HG02759 (cell line): Measurements from ENCODE around the gene ADAMTS7.
"Not testable (repeated sequence)": the region's sequence is repeated elsewhere in the genome, so short reads cannot be mapped to it uniquely, and the experiment has no call there.

ENCODE experiments used
- ATAC-seq: cut with Tn5 transposase; IDR thresholded peaks from one replicate; pipeline ENCODE4 v1.9.1; 2021; ENCODE audit warnings: mild to moderate bottlenecking, moderate library complexity; ENCODE audit not compliant: unreplicated experiment

ADAMTS7 gene

DNA sequence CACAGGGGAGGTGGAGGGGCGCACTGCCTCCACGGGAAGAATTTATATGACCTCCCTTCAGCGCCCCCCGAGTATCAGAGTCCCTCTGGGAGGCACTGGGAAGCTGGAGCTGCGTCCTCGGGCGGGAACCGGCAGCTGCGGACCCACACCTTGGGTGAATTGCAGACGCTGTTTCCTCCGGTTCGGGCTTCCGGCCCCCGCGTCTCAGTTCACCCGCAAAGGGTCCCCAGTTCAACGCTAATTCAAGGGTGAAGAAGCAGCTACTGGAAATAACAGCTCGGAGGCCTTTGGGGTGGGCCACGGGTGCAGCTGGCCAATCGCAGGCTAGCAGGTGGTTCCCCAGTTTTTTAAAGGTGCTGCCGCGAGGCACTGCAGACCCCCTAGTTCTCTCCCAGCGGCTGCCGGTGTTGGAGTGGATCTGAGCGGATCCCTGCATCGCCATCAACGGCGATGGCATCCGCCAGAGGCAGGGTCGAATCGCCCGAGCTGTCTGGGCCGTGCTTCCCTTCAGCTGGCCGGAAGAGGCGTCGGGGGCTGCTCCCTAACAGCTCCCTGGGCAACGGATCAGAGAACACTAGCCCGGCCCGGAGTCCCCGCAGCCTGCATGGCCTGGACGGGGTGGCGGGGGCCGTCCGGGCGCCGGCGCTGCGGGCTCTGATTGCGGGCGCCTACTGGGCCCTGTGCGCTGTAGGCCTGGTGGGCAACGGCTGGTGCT is 19.4 kb upstream of the ADAMTS7 start:
- no peak for ATAC-seq

DNA sequence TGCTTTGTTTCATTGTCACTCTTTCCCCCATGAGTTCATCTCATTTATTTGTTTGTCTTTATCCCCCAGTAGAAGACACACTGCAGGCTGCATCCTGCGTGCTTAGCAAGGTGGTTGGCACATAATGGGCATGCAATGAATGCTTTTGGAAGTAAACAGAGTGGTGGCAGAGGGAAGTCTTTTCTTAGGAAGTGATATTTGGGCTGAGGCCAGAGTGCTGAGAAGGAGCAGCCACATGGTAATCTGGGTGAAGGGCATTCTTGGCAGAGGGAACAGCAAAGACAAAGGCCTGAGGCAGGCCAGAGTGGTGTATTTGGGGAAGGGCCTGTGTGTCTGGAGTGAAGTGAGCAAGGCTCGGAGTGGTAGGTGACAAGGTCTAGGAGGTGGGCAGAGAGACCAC is 17.7 kb upstream of the ADAMTS7 start:
- ATAC-seq, result no peak

DNA sequence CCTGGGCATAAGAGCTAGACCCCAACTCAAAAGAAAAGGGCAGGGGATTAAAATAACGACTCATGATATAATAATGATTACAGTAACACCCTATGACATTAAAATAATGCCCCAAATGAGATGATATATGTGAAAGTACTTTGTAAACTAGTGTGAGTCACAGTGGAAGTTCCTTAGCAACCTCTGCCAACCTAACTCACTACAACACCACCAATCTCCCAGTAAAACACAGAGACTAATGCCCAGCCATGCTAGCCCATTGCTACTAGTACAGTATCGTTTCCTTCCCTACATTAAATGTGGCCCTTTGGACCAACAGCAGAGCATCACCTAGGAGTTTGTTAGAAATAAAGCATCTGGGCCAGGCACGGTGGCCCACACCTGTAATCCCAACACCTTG is 11.2 kb upstream of the ADAMTS7 start:
- no peak for ATAC-seq

DNA sequence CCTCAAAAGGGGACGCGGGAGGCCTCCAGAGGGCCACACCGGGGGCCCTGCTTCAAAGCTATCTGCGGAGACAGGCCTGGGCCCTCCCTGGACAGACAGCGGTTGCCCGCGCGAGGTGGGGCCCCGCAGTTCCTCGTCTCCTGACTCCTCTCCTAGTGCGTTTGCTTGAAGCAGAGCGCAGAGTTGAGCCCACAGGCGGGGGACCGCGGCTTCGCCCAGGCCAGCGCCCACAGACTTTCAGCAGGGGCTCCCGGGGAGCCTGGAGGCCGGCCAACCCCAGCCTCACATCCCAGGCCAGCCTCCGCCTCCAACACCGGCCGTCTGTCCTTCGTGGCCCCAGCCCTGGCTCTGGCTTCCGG is 540 bp upstream of the ADAMTS7 start:
- ATAC-seq, result no peak

DNA sequence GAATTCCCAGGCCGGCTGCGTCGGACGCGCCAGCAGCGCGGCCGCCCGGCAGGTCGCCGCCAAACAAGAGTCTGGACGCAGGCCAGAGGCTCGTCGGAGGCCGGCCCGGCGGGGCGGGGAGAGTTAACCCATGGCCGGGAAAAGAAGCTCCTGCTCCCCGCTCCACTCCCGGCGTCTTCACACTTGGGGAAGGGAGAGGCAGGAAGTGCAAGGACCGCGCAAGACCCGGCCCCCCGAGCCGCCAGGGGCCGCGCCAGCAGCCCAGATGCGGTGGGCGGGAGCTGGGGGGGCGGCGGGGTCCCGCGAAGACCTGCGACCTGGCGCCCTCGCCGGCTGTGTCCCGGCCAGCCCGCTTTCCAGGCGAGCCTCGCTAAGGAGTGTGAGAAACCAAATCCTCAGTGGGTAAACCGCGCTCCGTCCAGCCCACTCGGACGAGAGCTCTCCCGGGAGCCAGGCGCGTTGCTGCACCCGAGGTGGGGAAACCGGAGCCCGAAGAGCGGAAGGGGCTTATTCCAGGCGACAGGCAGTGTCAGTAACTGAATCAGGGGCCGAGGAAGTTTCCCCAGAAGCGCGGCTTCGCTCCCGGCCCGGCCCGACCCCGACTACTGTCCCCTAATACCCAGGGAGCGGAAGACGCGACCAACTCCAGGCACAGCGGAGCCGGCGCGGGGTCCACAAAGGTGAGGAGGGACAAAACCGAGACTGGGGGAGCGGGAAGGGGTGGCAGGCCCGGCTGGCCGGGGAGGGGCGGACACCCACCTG is 721 bp downstream of the ADAMTS7 start:
- ATAC-seq, result peak; percentile 17

DNA sequence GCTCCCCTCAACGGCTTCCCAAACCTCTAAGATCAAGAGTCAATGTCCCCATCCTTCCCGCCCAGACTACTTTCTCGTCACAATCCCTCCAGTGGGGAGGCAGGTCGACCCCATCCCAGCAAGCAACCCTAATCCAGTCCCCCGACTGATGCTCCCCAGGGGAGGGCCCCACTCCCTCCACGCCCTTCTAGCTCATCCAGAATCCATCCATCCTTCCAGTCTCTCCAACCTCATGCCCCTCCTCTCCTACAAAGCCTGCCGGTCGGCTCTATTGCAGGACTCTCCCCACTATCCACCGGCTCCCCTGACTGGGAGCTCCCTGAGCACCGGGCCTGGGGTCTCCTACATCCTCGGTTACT is 1.3 kb downstream of the ADAMTS7 start:
- no peak for ATAC-seq

DNA sequence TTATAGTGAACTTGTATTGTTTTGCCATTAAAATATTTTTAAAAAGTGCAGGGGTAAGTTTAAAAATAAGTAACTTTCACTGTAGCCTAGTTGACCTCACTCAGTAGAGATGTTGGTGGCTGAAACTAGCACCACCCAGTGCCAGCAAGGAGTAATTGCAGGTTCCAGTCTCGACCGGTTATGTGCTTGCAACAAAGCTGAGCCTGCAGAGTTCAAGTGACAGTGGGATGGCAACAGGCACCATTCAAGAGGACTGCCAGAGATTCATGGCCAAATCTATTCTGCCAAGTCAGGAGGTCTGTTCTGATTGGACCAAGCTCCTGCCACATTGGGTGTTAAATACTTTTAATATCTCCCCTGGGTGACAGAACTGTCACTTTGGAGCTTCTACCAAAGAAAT is 2.7 kb downstream of the ADAMTS7 start:
- ATAC-seq, result no peak

DNA sequence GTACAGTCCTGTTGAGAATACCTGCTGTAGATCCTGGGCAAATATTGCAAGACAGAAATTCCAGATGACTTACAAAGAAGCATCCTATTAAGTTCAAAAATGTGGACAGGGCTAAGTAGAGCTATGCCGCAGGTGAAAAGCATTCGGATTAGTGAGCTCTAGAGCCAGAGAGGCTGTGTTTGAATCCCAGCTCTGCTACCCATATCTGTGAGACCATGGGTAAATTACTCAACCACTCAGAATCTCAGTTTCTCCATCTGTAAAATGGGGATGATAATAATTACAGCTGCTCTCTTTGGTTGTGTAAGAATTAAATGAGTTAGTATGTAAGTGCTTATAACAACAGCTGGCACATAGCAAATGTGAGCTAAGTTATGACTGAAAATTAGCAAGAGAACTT is 3.9 kb downstream of the ADAMTS7 start:
- ATAC-seq, result no peak

DNA sequence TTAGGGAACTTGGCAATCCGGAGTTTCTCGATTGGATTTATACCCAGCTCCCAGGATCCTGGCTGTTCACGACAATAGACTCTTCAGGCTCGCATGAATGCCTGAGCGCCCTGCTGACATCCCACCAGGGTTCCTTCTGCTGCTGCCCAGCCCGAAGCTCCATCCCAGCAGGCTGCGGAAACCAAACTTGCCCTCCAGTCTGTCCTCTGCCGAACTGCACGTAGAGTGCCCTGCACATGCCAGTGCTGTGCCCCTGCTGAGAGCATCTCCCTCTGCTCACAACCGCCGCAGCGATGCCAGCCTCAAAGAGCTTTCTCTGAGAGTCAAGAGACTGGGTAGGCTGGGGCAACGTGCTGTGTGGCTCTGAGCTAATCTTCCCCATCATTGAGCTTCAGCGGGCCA is 6.9 kb downstream of the ADAMTS7 start:
- ATAC-seq, result no peak

DNA sequence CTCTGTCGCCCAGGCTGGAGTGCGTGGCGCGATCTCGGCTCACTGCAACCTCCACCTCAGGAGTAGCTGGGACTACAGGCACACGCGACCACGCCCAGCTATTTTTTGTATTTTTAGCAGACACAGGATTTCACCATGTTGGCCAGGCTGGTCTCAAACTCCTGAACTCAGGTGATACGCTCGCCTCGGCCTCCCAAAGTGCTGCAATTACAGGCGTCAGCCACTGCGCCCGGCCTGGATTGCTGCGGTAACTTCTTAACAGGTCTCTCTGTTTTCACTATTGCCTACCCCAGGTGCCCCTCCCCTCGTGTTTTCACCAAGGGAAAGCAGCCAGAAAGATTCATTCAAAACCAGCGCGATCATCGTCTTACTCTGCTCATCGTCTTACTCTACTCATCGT is 10.5 kb downstream of the ADAMTS7 start:
- no peak for ATAC-seq

DNA sequence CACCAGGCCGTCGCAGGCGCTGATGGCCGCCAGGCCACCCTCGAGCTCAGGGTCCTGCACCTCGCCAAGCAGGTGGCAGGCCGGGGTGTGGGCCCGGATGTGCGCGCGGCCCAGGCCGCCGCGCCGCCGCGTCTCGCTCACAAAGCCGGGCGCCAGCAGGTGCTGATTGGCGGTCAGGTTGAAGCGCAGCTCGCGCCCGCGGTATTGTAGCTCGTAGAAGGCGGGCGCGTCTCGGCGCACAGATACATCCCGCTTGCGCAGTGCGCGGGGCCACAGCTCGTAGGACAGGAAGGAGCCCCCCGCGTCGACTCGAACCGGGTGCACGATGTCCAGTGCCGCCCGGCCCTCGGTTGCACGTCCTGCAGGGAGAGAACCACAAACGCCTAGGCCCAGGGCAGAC is 11.1 kb downstream of the ADAMTS7 start:
- ATAC-seq, result no peak

DNA sequence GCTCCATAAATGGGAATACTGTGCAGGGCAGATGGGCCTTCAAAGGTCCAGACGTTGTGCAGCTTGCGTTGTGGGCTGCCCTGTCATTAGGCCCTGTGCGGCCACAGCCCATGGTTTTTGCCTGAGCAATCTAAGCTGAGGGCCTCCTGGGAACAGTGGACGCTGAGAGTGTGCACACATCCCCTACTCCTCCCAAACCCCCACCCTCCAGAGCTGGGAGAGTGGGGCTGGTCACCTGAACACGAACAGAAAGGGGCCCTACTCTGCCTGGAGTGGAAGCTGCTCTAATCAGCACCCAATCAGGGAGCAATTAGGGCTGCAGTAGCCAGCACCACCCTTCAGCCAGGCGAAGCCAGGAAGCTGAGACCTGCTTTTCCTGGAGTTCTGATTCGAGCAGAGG is 12.2 kb downstream of the ADAMTS7 start:
- not testable (repeated sequence) for ATAC-seq

DNA sequence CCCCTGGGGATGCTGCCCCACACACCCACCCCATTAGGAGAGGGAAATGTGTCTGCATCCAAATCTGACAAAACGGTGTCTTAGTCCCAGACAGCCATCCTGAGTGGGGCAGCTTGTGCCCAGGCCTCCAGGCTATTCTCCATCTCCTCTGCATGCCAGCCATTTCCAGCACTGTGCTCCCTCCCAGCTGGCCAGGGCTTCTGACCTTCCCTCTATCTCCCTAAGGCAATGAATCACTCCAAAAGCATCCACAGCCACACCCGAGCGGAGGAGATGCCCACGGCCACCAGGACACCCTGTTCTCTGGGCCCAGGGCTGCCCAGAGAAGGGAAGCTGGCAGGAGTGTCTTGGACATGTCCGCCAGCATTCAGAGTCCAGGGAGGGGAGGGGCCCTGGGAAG is 12.9 kb downstream of the ADAMTS7 start:
- not testable (repeated sequence) for ATAC-seq

DNA sequence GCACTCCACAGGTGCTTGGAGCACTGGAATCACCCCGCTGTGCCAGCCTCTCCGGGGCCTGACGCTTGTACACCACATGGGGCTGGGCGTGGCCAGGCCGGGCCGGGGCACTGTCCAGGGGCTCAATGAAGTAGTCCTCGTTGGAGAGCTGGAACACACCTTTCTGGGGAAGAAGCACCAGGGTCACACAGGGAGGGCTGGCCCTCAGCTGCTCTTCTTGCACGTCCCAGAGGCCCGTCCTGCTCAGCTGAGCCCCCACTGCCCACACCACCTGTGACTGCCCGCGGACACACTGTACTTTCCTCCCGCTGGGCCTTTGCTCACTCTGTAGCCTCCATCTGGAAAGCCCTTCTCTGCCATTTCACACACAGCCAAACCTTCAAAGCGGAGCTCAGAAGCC is 13.3 kb downstream of the ADAMTS7 start:
- no peak for ATAC-seq

DNA sequence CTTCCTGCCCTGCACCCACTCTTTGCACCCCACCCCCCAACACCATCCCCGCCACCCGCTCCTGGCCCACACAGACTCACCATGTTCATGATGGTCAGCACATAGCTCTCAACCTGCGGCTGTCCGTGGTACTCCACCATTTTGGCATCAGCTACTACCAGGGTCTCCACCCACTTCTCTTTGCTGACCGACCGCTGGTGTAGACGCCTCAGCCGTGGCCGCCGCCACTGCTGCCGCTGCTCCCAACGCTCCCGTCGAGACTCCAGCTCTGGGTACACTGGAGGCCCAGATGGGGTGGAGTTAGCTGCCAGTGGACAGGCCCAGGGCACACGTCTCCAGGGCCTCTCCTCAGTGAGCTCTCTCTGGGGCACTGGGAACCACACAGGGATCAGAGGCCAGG is 14.8 kb downstream of the ADAMTS7 start:
- ATAC-seq, result no peak

DNA sequence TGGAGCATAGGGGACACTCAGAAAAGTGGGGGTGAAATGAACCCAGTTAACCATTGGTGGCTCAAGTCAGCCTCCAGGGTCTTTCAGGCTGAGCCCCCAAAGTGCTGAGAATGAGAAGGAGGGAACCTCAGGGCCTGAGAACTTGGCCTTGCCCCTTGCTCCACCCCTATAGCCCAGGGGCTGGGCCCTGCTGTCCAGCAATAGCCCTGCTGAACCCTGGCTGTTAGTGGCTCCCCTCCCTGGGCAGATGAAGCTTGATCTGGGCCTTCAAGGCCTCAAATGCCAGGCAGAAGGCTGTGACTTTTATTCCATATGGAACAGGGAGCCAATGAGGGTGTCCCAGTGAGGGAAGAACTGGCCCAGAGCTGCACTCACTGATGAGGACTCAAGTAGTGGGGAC is 16.2 kb downstream of the ADAMTS7 start:
- no peak for ATAC-seq

DNA sequence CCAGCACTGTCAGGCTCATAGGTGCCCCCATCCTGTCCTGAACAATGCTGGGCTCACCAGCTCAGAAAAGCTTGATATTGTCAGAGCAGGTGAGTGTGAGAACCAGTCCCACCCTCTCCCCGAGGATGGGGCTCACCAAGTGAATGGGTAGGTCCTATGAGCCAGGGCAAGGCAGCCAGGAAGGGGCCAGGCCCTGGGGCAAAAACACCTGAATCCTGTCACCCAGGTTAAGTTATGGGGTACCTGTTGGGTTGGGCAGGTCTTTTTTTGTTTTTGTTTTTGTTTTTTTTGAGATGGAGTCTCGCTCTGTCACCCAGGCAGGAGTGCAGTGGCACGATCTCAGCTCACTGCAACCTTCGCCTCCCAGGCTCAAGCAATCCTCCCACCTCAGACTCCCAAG is 16.8 kb downstream of the ADAMTS7 start:
- ATAC-seq, result not testable (repeated sequence)

DNA sequence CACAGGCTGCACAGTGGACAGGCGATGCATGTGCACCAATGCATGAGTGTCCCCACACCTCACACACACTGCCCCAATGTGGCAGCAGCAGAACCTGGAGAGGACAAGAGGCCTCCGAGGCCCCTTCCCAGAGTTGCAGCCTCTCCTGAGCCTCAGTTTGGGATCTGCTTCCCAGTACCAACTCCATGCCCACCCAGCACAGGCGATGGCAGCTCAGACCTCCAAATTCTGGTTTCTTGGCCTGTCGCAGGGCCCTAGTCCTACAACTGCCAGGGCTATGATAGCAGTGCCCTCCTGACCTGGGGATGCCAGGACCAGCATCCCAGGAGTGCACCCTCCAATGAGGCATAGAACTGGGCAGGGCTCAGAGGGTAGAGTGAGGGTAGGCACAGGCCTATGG is 19.9 kb downstream of the ADAMTS7 start:
- ATAC-seq, result no peak

DNA sequence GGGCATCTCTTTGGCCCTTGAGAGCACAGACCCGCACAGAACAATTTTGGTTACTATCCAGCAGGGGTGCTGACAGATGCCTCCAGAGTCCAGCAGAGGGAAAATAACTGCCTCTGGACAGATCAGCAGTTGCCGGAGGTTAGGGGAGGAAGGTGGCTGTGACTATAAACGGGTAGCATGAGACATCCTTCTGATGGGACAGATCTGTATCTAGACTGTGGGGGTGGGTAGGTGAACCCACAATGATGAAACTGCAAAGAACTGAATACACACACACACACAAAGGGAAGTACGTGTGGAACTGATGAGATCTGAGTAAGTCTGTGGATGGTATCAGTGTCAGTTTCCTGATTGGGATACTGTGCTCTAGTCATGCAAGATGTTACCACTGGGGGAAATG is 21.2 kb downstream of the ADAMTS7 start:
- ATAC-seq, result no peak

DNA sequence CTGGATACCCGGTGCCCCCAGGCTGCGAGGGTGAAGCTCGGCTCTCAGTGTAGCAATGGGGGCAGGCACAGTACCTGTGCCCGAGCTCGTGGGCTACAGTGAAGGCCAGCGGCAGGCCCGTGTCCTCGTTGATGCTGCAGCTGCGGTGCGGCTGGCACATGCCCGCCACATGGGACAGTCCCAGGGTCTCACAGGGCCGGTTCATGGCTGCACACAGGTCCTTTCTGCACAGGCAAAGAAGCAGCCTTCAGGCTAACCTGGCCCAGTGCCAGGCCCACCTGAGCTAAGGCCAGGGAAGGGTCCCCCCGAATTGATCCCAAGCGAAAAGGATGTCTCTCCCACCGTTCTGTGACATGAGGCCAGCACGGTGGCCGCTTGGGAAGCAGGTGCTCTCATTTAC is 21.6 kb downstream of the ADAMTS7 start:
- no peak for ATAC-seq

DNA sequence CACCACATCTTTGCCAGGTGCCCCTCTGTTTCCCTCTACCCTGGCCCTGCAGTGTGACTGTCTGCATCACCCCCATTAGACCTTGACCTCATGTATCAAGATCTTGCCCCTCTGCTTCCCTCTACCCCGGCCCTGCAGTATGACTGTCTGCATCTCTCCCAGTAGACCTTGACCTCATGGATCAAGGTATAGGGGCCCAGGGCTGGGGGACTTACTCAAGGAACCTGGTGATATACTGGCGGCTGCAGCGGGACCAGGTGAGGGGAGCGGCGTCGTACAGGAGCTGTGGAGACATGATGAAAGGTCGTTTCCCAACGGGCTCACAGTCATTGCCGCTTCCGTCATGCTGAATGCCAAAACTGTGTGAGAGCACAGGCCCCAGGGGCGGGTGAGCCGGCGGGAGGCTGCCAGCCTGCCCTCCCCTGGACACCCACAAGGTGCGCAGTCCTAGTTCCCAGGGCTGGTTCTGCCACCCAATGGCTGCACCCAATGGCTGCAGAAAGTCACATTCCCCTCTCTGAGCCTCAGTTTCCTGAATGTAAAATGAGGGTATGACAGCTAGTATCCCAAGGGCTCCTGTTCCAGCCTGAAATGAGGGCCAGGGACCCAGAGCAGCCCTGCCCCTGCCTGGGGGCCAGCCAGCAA is 23.1 kb downstream of the ADAMTS7 start:
- no peak for ATAC-seq

DNA sequence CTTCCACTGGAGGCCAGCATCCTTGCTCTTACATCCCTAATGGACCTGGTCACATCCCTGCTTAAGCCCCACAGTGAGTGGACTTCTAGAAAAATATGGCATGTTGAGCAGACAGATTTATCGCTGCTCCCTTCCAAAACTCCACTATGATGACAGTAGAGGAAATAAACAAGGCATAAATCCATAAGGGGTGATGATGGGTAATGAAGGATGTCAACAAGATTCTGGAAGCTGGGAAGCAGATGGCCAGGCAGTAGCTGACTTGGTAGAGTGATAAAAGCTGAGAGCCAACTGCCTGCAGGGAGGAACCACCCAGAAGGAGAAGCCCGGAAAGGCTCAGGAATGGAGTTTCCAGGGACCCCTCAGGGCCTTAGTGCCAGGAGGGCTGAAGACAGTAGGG is 28.9 kb downstream of the ADAMTS7 start:
- not testable (repeated sequence) for ATAC-seq
